ENCODE measurements around the gene ACTC1.

The ACTC1 gene

DNA sequence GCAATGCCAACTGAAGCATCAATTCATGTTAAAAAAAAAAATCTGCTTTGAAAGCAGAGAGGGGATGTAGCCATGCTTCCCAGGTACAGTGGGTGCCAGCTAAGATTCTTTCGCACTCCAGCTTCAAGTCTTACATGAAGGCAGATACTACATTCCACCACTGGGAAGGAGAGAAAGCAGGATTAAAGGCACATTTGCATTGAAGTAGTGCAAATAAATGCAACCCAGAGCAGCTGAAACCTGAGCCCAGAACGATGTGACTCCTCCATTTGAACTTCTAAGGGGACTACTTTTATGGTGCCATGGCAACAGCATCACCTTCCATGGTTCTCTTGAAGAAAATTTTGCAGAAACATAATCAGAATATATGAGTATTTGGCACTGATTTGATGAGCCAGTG lies 21.4 kb downstream of the ACTC1 start:
- Histone ChIP-seq H3K56ac (ENCODE audit: low read length) (no peak overlapping the region), H3K27ac (ENCODE audit: low read depth, low read length) (no peak overlapping the region), H3K23ac (ENCODE audit: low read length) (no peak overlapping the region), H3K27me3 (ENCODE audit: insufficient read depth, low read length, poor library complexity) (no peaks in the 10 kb centered on the region), H3K18ac (ENCODE audit: low read length) (no peak overlapping the region), H3K9ac (ENCODE audit: low read length) (no peak overlapping the region), H4K5ac (ENCODE audit: low read length) (no peak overlapping the region), H4K8ac (ENCODE audit: low read depth, low read length) (no peak overlapping the region), H3K4me3 (ENCODE audit: low read length) (no peak overlapping the region), H3K4me2 (ENCODE audit: low read length) (no peak overlapping the region), H2AK5ac (ENCODE audit: low read length) (no peak overlapping the region), H3K36me3 (ENCODE audit: control insufficient read depth, insufficient read depth, low read length) (no peaks in the 10 kb centered on the region), H3K79me2 (ENCODE audit: control insufficient read depth, insufficient read depth, low read length) (no peaks in the 10 kb centered on the region), H3K4ac (ENCODE audit: low read depth, low read length) (no peak overlapping the region), H2BK5ac (ENCODE audit: low read length) (no peak overlapping the region), H3K4me1 (ENCODE audit: control insufficient read depth, low read depth, low read length) (no peaks in the 10 kb centered on the region), H2BK120ac (ENCODE audit: low read depth, low read length) (no peak overlapping the region), H3K79me1 (ENCODE audit: low read length) (no peaks in the 10 kb centered on the region), H2BK15ac (replicated peaks; ENCODE audit: low read depth) (no peak overlapping the region)
- no CpG with 5 or more reads among the region's 2 CpGs for WGBS (ENCODE audit: extremely low coverage, insufficient coverage, low lambda C conversion rate)
- peak; percentile 53 for DNase-seq

DNA sequence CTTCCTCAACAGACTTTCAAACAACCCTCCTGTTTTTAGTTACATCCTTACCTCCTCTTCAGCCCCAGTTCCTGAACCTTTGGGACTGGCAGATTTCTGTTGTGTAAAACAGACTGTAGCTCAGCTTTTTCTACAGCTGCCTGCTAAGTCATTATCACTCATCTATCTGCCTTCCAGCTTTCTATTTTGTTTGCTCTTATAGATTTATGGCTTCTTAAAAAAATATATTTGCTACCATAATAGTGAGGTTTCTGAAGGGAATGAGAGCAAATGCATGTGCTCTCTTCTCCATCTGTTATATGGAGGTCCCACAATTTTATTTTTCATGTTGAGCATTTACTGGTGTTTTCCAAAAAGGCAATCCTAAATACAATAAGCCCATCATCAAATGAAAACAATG lies 22.3 kb downstream of the ACTC1 start:
- Histone ChIP-seq H3K4me1 (ENCODE audit: control insufficient read depth, low read depth, low read length) (no peaks in the 10 kb centered on the region), H3K36me3 (ENCODE audit: control insufficient read depth, insufficient read depth, low read length) (no peaks in the 10 kb centered on the region), H4K5ac (ENCODE audit: low read length) (no peak overlapping the region), H3K4me3 (ENCODE audit: low read length) (no peak overlapping the region), H3K27ac (ENCODE audit: low read depth, low read length) (no peak overlapping the region), H3K56ac (ENCODE audit: low read length) (no peak overlapping the region), H2BK15ac (replicated peaks; ENCODE audit: low read depth) (no peak overlapping the region), H3K18ac (ENCODE audit: low read length) (no peak overlapping the region), H2BK5ac (ENCODE audit: low read length) (no peak overlapping the region), H3K79me1 (ENCODE audit: low read length) (no peaks in the 10 kb centered on the region), H2BK120ac (ENCODE audit: low read depth, low read length) (no peak overlapping the region), H3K79me2 (ENCODE audit: control insufficient read depth, insufficient read depth, low read length) (no peaks in the 10 kb centered on the region), H2AK5ac (ENCODE audit: low read length) (no peak overlapping the region), H4K8ac (ENCODE audit: low read depth, low read length) (no peak overlapping the region), H3K27me3 (ENCODE audit: insufficient read depth, low read length, poor library complexity) (no peaks in the 10 kb centered on the region), H3K9ac (ENCODE audit: low read length) (no peak overlapping the region), H3K23ac (ENCODE audit: low read length) (no peak overlapping the region), H3K4me2 (ENCODE audit: low read length) (no peak overlapping the region), H3K4ac (ENCODE audit: low read depth, low read length) (no peak overlapping the region)
- no peak for DNase-seq

GRCh38 chr15:34772312-34772711 lies 23.0 kb downstream of the ACTC1 start:
- H3K36me3 ChIP-seq (ENCODE audit: control insufficient read depth, insufficient read depth, low read length) = no peaks in the 10 kb centered on the region
- H3K4ac ChIP-seq (ENCODE audit: low read depth, low read length) = no peak overlapping the region
- H4K8ac ChIP-seq (ENCODE audit: low read depth, low read length) = no peak overlapping the region
- H3K9ac ChIP-seq (ENCODE audit: low read length) = no peak overlapping the region
- no peak overlapping the region for H3K4me3 ChIP-seq (ENCODE audit: low read length)
- H3K18ac ChIP-seq (ENCODE audit: low read length) = no peak overlapping the region
- H3K4me1 ChIP-seq (ENCODE audit: control insufficient read depth, low read depth, low read length) = no peaks in the 10 kb centered on the region
- no peak overlapping the region for H2BK120ac ChIP-seq (ENCODE audit: low read depth, low read length)
- no peaks in the 10 kb centered on the region for H3K79me1 ChIP-seq (ENCODE audit: low read length)
- no peak overlapping the region for H3K4me2 ChIP-seq (ENCODE audit: low read length)
- H4K5ac ChIP-seq (ENCODE audit: low read length) = no peak overlapping the region
- H3K23ac ChIP-seq (ENCODE audit: low read length) = no peak overlapping the region
- no peak overlapping the region for H2AK5ac ChIP-seq (ENCODE audit: low read length)
- H2BK15ac ChIP-seq (replicated peaks; ENCODE audit: low read depth) = no peak overlapping the region
- H3K79me2 ChIP-seq (ENCODE audit: control insufficient read depth, insufficient read depth, low read length) = no peaks in the 10 kb centered on the region
- no peak for DNase-seq
- H3K56ac ChIP-seq (ENCODE audit: low read length) = no peak overlapping the region
- H2BK5ac ChIP-seq (ENCODE audit: low read length) = no peak overlapping the region
- WGBS (ENCODE audit: extremely low coverage, insufficient coverage, low lambda C conversion rate) = no CpG with 5 or more reads among the region's 2 CpGs
- H3K27ac ChIP-seq (ENCODE audit: low read depth, low read length) = no peak overlapping the region
- no peaks in the 10 kb centered on the region for H3K27me3 ChIP-seq (ENCODE audit: insufficient read depth, low read length, poor library complexity)

- H3K4me3 ChIP-seq (ENCODE audit: low read length) = no peak overlapping the region
- H3K79me2 ChIP-seq (ENCODE audit: control insufficient read depth, insufficient read depth, low read length) = no peaks in the 10 kb centered on the region
- no peak overlapping the region for H2BK5ac ChIP-seq (ENCODE audit: low read length)
- no peaks in the 10 kb centered on the region for H3K27me3 ChIP-seq (ENCODE audit: insufficient read depth, low read length, poor library complexity)
- no peak overlapping the region for H3K18ac ChIP-seq (ENCODE audit: low read length)
- no peaks in the 10 kb centered on the region for H3K79me1 ChIP-seq (ENCODE audit: low read length)
- H3K4me2 ChIP-seq (ENCODE audit: low read length) = no peak overlapping the region
- H4K5ac ChIP-seq (ENCODE audit: low read length) = no peak overlapping the region
- H3K23ac ChIP-seq (ENCODE audit: low read length) = no peak overlapping the region
- no CpG with 5 or more reads among the region's 2 CpGs for WGBS (ENCODE audit: extremely low coverage, insufficient coverage, low lambda C conversion rate)
- H3K36me3 ChIP-seq (ENCODE audit: control insufficient read depth, insufficient read depth, low read length) = no peaks in the 10 kb centered on the region
- H3K4ac ChIP-seq (ENCODE audit: low read depth, low read length) = no peak overlapping the region
- no peak overlapping the region for H3K27ac ChIP-seq (ENCODE audit: low read depth, low read length)
- no peaks in the 10 kb centered on the region for H3K4me1 ChIP-seq (ENCODE audit: control insufficient read depth, low read depth, low read length)
- no peak overlapping the region for H3K9ac ChIP-seq (ENCODE audit: low read length)
- H3K56ac ChIP-seq (ENCODE audit: low read length) = no peak overlapping the region
- no peak for DNase-seq
- H2BK120ac ChIP-seq (ENCODE audit: low read depth, low read length) = no peak overlapping the region
- no peak overlapping the region for H2BK15ac ChIP-seq (replicated peaks; ENCODE audit: low read depth)
- H2AK5ac ChIP-seq (ENCODE audit: low read length) = no peak overlapping the region
- H4K8ac ChIP-seq (ENCODE audit: low read depth, low read length) = no peak overlapping the region
These were observed 25.6 kb downstream of the ACTC1 start for GRCh38 chr15:34769711-34770110.

DNA sequence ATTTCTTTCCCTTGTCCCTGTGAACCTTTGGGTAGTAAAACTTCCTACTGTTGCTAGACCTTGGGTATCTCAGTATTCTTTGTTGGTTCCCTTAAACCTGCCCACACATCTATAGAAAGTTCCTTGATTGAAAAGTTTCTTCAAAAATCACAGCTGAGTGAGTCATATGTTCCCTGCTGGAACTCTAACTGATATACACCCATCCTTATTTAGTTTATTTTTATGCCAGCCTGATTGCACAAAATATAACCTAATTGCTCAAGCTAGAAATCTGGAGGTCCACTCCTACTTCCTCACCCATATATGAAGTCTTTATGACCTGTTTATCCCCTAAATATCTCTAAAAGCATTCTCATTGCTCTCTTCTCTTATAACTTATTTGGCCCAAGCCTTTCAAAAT lies 26.8 kb downstream of the ACTC1 start:
- H3K27ac ChIP-seq (ENCODE audit: low read depth, low read length) = no peak overlapping the region
- H3K18ac ChIP-seq (ENCODE audit: low read length) = no peak overlapping the region
- no peak overlapping the region for H2BK120ac ChIP-seq (ENCODE audit: low read depth, low read length)
- H2AK5ac ChIP-seq (ENCODE audit: low read length) = no peak overlapping the region
- no peaks in the 10 kb centered on the region for H3K36me3 ChIP-seq (ENCODE audit: control insufficient read depth, insufficient read depth, low read length)
- no peaks in the 10 kb centered on the region for H3K27me3 ChIP-seq (ENCODE audit: insufficient read depth, low read length, poor library complexity)
- H3K4me3 ChIP-seq (ENCODE audit: low read length) = no peak overlapping the region
- no peak for DNase-seq
- H4K8ac ChIP-seq (ENCODE audit: low read depth, low read length) = no peak overlapping the region
- no peaks in the 10 kb centered on the region for H3K79me1 ChIP-seq (ENCODE audit: low read length)
- no peak overlapping the region for H3K4me2 ChIP-seq (ENCODE audit: low read length)
- H3K56ac ChIP-seq (ENCODE audit: low read length) = no peak overlapping the region
- H3K23ac ChIP-seq (ENCODE audit: low read length) = no peak overlapping the region
- H2BK15ac ChIP-seq (replicated peaks; ENCODE audit: low read depth) = no peak overlapping the region
- no peak overlapping the region for H3K4ac ChIP-seq (ENCODE audit: low read depth, low read length)
- H3K79me2 ChIP-seq (ENCODE audit: control insufficient read depth, insufficient read depth, low read length) = no peaks in the 10 kb centered on the region
- H3K4me1 ChIP-seq (ENCODE audit: control insufficient read depth, low read depth, low read length) = no peaks in the 10 kb centered on the region
- no peak overlapping the region for H4K5ac ChIP-seq (ENCODE audit: low read length)
- no peak overlapping the region for H2BK5ac ChIP-seq (ENCODE audit: low read length)
- no peak overlapping the region for H3K9ac ChIP-seq (ENCODE audit: low read length)

GRCh38 chr15:34765741-34766140 lies 29.6 kb downstream of the ACTC1 start:
- Histone ChIP-seq H2BK5ac (ENCODE audit: low read length) (no peak overlapping the region), H2BK120ac (ENCODE audit: low read depth, low read length) (no peak overlapping the region), H3K79me1 (ENCODE audit: low read length) (no peaks in the 10 kb centered on the region), H3K79me2 (ENCODE audit: control insufficient read depth, insufficient read depth, low read length) (no peaks in the 10 kb centered on the region), H3K27me3 (ENCODE audit: insufficient read depth, low read length, poor library complexity) (no peaks in the 10 kb centered on the region), H3K4ac (ENCODE audit: low read depth, low read length) (no peak overlapping the region), H3K36me3 (ENCODE audit: control insufficient read depth, insufficient read depth, low read length) (no peaks in the 10 kb centered on the region), H3K9ac (ENCODE audit: low read length) (no peak overlapping the region), H3K4me2 (ENCODE audit: low read length) (no peak overlapping the region), H2BK15ac (replicated peaks; ENCODE audit: low read depth) (no peak overlapping the region), H4K5ac (ENCODE audit: low read length) (no peak overlapping the region), H3K56ac (ENCODE audit: low read length) (no peak overlapping the region), H3K27ac (ENCODE audit: low read depth, low read length) (no peak overlapping the region), H4K8ac (ENCODE audit: low read depth, low read length) (no peak overlapping the region), H2AK5ac (ENCODE audit: low read length) (no peak overlapping the region), H3K4me1 (ENCODE audit: control insufficient read depth, low read depth, low read length) (no peaks in the 10 kb centered on the region), H3K4me3 (ENCODE audit: low read length) (no peak overlapping the region), H3K23ac (ENCODE audit: low read length) (no peak overlapping the region), H3K18ac (ENCODE audit: low read length) (no peak overlapping the region)
- DNase-seq = no peak
- WGBS (ENCODE audit: extremely low coverage, insufficient coverage, low lambda C conversion rate) = no CpG with 5 or more reads among the region's 5 CpGs

All from mesendoderm (in vitro differentiated cells).